ENCODE data around the gene IL17F.

IL17F gene

DNA sequence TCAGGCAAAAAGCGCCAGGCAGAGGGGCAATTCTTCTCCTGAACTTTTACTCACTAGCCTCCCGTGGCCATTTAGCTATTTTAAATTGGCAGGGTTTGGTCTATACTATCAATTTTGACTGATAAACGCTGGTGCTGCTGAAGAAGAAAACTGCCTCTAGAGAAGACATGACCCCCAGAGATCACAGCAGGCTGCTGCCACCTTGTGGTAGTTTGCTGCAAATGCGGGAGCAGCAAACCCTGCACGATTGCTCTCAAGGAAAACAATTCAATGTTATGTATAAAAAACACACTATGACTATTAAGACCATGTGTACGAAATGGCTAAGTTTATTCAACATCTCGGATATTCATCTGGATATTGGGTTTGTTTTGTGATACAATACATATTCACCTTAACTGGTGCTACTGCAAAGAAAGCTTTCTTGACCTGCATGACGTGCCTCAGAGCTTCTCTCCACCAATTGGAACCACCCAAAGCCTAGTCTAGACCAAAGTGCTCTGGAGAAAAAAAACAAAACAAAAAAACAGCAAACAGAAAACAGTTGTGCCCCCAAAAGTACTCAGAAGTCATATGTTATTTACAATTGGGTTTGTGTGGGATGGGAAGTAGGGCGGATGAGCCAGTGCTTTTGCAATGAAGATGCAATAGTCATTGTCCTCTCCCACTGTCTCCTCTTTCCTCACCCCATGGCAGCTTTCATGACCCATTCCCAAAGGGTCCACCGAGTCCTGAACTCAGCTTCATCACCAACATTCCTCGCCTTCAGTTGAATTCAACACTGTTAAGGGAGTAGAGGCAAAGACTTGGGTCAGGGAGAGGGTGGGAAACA lies 19.6 kb upstream of the IL17F start:
- in situ Hi-C loops (cut with HindIII; ENCODE audit: low pct_unique_long_range_greater_than_20kb, low sequenced_read_pairs) = no loop called here
- TF ChIP-seq JUND (IDR thresholded peaks at IDR 0.05; ENCODE audit: low read depth) = no peak
- peak; percentile 21 to 68 for DNase-seq (ENCODE audit: low read depth in 1 of 2, low spot score in 1 of 2)

DNA sequence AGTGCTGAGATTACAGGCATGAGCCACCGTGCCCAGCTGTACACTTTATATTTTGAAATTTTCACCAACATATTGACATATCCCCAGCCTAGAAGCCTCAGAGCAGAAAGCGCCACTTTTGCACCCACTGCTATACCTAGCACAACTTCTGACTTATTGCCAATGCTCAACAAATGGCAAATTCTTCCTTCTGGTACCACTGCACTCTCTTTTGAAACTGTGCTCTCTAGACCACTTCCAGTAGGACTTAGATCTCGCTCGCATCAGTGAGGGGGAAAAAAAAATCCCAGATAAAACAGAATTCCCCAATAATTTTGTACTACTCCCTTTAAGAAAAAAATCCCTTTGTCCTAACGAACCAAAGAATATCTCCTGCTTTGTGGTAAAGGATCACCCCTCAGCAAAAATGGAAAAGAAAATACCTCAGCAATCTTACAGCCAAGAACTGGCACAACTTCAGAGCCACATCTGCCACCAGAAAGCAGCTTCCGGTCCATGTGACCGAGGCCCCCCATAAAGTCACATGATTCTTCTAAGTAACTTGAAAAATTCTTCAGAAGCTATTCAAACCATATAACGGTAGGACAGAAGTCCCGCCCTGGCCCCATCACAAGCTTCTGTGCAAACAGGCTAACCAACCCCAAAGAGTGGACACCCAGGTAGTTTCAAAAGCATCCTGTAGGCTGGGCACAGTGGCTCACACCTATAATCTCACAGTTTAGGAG lies 18.5 kb upstream of the IL17F start:
- in situ Hi-C loops (cut with HindIII; ENCODE audit: low pct_unique_long_range_greater_than_20kb, low sequenced_read_pairs) = no loop called here
- no peak for TF ChIP-seq JUND (IDR thresholded peaks at IDR 0.05; ENCODE audit: low read depth)
- DNase-seq (ENCODE audit: low read depth in 1 of 2, low spot score in 1 of 2) = no peak

DNA sequence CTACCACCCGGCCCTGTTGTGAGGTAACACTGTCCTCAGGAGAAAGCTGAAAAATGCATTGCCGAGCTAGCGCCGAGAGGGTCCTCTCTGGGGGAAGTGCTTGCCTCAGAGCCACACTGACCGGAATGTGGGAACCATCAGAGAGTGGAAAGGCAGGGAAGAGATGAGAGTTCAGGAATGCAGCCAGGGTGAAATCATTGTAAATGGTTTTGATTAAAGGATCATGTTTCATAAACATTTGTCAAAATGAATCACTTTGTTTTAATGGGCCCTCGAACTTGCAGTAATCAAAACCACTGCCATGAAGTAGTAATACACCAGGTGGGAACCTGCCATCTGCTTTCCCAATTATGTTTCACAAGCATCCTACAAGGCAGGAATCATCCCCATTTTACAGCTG lies 16.9 kb upstream of the IL17F start:
- no peak for DNase-seq (ENCODE audit: low read depth in 1 of 2, low spot score in 1 of 2)
- in situ Hi-C loops (cut with HindIII; ENCODE audit: low pct_unique_long_range_greater_than_20kb, low sequenced_read_pairs) = no loop called here
- no peak for TF ChIP-seq JUND (IDR thresholded peaks at IDR 0.05; ENCODE audit: low read depth)

GRCh38 chr6:52260634-52261033 lies 16.3 kb upstream of the IL17F start:
- TF ChIP-seq JUND (IDR thresholded peaks at IDR 0.05; ENCODE audit: low read depth) = no peak
- in situ Hi-C loops (cut with HindIII; ENCODE audit: low pct_unique_long_range_greater_than_20kb, low sequenced_read_pairs) = no loop called here
- no peak for DNase-seq (ENCODE audit: low read depth in 1 of 2, low spot score in 1 of 2)

DNA sequence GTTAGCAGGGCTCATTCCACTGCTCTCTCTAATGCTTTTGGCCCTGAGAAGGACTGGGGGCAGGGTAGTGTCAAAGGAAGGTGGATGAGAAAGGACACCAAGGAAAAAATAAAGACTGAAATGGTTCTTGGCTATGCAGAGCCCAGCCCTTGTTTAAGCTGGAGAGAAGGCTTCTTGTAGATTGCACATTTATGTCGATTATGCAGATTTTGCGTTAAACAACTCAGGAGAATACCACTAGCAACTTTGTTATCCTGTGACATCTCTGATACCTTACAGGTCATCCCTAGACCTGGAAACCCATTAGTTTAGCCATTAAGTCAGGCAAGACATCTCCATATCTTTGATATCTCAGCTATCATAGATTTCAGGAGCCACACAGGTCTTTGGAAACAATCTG lies 11.1 kb upstream of the IL17F start:
- no peak for TF ChIP-seq JUND (IDR thresholded peaks at IDR 0.05; ENCODE audit: low read depth)
- no peak for DNase-seq (ENCODE audit: low read depth in 1 of 2, low spot score in 1 of 2)
- in situ Hi-C loops (cut with HindIII; ENCODE audit: low pct_unique_long_range_greater_than_20kb, low sequenced_read_pairs) = no loop called here

DNA sequence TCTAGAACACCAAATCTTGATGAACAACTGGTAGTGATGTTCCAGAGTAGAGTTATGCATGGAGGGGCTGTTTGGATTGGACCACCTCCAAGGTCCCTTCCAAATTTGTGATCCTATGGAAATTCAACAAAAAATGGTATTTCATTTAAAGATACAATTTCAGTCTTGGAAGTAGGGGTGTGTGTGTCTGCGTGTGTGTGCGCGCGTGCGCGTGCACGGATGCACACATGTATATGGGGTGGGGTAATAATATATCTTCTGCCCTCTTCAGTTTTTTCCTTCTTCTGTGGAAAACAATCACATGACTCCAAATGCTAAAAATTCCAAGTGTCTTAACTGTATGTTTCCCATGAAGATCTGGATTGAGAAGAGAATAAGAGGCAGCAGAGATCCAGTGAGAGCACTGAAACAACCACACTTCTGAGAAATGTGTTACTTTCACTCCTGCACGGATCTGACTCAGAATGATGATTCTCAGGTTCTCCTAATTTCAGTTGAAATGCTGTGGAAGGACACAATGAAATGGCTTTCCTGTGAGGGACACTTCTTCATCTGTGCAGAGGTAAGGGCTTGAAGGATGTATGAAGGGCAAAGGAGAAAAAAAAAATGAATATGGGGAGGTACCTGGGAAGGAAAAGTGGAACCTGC lies 10.6 kb upstream of the IL17F start:
- in situ Hi-C loops (cut with HindIII; ENCODE audit: low pct_unique_long_range_greater_than_20kb, low sequenced_read_pairs) = no loop called here
- TF ChIP-seq JUND (IDR thresholded peaks at IDR 0.05; ENCODE audit: low read depth) = no peak
- no peak for DNase-seq (ENCODE audit: low read depth in 1 of 2, low spot score in 1 of 2)

DNA sequence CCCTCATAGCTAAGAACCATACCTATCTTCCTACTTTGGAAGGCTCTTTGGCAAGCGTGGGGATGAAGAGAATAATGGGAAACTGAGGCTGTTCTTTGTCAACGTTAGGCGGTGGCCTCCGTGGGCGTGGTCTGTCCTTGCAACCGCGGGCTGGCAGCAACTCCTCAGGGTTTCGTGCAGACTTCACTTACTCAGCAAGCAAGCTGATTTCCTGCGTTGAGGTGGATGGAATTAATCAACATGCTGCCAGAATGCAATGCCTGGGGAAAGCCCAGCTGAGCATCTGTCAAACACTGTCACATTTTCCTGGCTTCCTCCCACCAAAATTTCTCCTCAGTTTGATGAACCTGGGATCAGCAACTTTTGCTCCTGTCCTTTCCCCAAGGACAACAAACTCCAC lies 9.2 kb upstream of the IL17F start:
- in situ Hi-C loops (cut with HindIII; ENCODE audit: low pct_unique_long_range_greater_than_20kb, low sequenced_read_pairs) = no loop called here
- DNase-seq (ENCODE audit: low read depth in 1 of 2, low spot score in 1 of 2) = no peak
- no peak for TF ChIP-seq JUND (IDR thresholded peaks at IDR 0.05; ENCODE audit: low read depth)

- DNase-seq (ENCODE audit: low read depth in 1 of 2, low spot score in 1 of 2) = no peak
- no peak for TF ChIP-seq JUND (IDR thresholded peaks at IDR 0.05; ENCODE audit: low read depth)
- in situ Hi-C loops (cut with HindIII; ENCODE audit: low pct_unique_long_range_greater_than_20kb, low sequenced_read_pairs) = no loop called here
Observed at GRCh38 chr6:52251113-52251512, 6.8 kb upstream of the IL17F start.

- in situ Hi-C loops (cut with HindIII; ENCODE audit: low pct_unique_long_range_greater_than_20kb, low sequenced_read_pairs) = no loop called here
- no peak for TF ChIP-seq JUND (IDR thresholded peaks at IDR 0.05; ENCODE audit: low read depth)
- no peak for DNase-seq (ENCODE audit: low read depth in 1 of 2, low spot score in 1 of 2)
Observed at GRCh38 chr6:52249078-52249477, 4.8 kb upstream of the IL17F start.

GRCh38 chr6:52245425-52245824 lies 1.1 kb upstream of the IL17F start:
- DNase-seq (ENCODE audit: low read depth in 1 of 2, low spot score in 1 of 2) = no peak
- in situ Hi-C loops (cut with HindIII; ENCODE audit: low pct_unique_long_range_greater_than_20kb, low sequenced_read_pairs) = no loop called here

GRCh38 chr6:52243282-52243893 lies 912 bp downstream of the IL17F start:
- peak in 1 of 2 experiments; percentile 15 for DNase-seq (ENCODE audit: low read depth in 1 of 2, low spot score in 1 of 2)
- in situ Hi-C loops (cut with HindIII; ENCODE audit: low pct_unique_long_range_greater_than_20kb, low sequenced_read_pairs) = no loop called here
- TF ChIP-seq JUND (IDR thresholded peaks at IDR 0.05; ENCODE audit: low read depth) = no peak

More at GRCh38 chr6:52245425-52245824, 1.1 kb upstream of the IL17F start:
- TF ChIP-seq JUND (IDR thresholded peaks at IDR 0.05; ENCODE audit: low read depth) = no peak

GRCh38 chr6:52241819-52242218 lies 2.5 kb downstream of the IL17F start:
- in situ Hi-C loops (cut with HindIII; ENCODE audit: low pct_unique_long_range_greater_than_20kb, low sequenced_read_pairs) = no loop called here
- no peak for TF ChIP-seq JUND (IDR thresholded peaks at IDR 0.05; ENCODE audit: low read depth)
- no peak for DNase-seq (ENCODE audit: low read depth in 1 of 2, low spot score in 1 of 2)
